Amygdala (tissue), 56 donors: ENCODE results near the gene GNB1.
A peak's percentile ranks its signal among the peaks of the same experiment; 100 is the strongest.

Experiments used
- DNase-seq, 56 donors: peaks; one replicate each; lab custom pipeline; 2025; lab: John Stamatoyannopoulos, UW

The GNB1 gene

DNA sequence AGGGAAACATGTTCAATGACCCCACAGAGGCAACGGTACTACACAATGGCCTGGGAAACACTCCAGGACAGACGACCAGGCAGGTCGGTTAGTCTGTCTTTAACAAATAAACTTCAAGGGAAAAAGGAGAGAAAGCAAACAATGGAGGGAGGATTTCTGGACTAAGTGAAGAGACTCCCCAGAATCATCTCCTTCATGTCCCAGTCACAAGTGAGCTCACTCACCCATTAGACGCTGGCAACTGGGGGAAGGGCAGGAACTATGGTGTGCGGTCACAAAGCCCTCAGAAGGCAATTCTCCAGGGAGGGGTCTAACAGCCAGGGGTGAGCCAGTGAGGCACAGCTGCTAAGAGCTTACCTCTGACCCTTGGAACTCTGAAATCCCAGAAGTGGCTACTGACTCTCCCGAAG is 57.0 kb downstream of the GNB1 start:
- peak in 11 of 56 donors; percentile 8 to 36 (median 19) for DNase-seq

DNA sequence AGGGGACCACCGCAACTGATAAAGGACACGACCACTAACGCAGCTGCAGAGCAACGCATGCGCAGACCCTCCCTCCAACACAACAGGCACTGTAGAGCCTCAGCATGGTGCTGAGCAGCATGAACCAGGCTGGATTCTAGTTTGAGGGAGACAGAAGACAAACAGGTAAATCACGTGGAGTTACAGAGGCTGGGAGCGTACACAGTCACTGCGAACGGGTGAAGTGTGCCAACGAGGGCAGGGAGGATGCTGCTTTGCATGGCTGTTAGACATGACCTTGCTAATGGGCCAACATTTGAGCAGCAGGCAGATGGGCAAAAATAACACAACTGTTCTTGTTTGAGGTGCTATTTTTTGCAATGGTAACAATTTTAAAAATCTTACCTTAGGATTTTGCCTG is 57.4 kb downstream of the GNB1 start:
- DNase-seq, result no peak

DNA sequence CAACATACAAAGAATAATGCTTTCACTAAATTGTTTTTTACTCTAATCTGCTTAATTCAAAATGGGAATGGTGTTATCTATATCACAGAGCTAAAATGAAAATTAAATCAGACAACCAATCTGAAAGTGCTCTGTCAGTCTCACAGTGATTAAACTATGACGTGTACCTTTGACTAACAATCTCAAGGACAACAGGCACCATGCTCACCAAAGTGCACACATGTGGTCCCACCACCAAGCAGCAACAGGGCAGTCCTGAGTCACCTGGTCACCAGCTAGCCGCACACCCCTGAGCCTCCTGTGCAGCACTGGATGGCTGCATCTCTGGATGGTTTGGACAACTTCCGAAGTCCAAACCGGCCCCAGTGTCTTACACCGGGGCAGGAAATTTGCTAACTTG is 58.1 kb downstream of the GNB1 start:
- DNase-seq, result no peak

DNA sequence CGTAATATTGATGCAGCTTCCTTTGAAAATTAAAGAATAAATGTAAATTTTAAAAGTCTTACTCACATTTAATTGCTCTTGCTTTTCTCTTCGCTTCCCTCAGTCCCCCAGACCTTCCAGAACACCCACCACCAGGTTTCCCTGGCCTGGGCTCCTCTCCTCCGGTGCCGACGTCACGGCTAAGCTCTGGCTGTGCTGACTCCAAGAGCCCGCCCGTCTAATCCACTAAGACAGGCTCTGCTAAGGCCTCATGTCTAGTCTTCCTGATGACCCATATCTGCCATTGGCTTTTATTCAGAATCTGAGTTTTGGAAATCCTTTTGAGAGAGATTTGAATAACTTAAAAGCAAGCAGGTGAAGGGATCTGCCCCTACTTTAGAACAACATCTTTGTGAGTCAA is 58.7 kb downstream of the GNB1 start:
- no peak for DNase-seq

DNA sequence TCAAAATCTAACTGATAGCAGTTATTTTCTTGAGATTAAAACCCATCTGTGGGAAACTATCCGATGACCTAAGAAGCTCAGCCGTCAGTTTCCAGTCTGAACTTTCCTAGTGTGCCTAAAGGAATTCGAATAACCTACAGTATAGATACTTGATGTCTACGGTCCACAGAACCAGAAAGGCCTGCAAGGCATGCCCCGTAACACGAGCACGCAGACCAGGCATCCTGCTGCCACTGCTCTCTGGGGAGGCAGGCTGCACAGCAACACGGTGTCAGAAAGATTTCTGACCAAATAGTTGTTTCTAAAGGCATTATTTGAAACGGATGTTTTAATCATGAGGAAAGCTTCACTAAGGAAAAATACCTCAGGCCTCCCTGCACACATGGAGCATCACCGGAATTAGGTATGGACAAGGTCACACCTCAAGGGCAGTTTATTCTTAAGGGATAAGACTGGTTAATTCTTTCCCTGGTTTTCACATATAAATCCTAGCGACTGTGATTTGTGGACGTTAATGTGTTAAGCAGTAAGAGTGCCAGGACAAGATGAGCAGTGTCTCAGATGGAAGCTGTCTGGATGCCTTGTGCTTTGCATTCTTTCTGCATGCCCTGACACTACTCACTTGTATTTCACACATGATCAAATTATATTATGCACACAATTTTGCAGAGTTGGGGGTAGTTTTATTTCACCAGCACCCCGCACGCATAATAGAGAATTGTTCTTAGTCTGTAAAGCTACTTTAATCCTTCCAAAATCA is 63.6 kb downstream of the GNB1 start:
- DNase-seq, result peak in 1 of 56 donors; percentile 7

DNA sequence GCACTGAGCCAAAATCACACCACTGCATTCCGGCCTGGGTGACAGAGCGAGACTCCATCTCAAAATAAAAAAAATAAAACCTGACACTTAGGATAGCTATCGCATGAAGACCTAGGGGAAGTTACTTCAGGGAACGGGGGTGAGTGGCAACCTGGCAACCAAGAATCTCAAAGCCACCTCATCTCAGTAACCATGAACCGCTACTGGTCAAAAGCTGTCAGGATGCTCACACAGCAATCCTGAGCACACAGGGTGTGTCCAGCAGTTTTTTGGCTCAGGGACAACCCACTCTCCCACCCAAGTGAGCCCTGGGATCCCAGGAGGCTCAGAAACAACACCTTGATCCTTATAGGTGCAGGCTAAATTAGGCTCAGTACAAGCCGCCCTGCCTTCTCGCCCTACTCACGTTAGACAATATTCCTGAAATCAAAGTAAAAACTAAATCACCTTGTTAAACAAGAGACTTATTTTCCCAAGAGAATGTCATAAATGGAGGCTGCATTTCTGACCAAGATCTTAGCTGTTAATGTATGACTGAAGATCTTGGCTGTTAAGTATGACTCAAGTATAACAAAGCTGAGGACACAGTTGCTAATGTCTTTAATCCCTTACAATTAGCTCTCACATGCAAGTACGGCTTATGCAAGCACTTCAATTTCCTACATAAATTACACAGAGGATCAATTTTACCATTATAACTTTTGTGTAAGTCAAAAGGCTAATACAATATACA is 64.4 kb downstream of the GNB1 start:
- no peak for DNase-seq

DNA sequence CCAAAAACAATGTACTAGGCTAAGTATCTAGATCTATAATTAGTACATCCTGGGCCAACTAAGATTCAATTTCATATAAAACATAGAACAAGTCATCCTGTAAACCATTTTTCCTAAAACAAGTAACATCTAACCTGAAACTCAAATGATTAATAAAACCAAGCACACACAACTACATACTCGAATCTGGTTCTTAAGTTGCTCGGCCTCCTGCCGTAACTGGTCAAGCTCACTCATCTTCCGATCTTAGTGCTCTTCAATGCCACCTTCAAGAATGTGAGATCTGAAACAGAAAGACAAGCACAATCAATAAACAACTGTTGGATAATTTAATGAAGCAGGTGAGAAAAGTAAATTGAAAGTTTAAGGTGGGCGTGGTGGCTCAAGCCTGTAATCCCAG is 65.7 kb downstream of the GNB1 start:
- DNase-seq, result no peak

DNA sequence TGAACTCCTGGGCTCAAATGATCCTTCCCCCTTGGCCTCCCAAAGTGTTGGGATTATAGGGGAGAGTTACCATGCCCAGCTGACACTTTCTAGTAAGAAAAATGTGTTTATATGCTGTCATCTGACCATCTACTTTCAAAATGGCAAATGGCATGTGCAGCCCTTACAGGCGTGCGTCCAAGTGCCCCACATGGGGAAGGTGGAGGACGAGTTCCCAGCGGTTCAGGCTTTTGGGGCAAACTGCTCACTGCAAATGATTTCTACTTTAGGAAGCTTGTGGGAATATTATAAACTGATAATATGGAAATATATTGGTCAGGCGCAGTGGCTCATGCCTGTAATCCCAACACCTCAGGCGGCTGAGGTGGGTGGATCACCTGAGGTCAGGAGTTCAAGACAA is 71.1 kb downstream of the GNB1 start:
- no peak for DNase-seq

DNA sequence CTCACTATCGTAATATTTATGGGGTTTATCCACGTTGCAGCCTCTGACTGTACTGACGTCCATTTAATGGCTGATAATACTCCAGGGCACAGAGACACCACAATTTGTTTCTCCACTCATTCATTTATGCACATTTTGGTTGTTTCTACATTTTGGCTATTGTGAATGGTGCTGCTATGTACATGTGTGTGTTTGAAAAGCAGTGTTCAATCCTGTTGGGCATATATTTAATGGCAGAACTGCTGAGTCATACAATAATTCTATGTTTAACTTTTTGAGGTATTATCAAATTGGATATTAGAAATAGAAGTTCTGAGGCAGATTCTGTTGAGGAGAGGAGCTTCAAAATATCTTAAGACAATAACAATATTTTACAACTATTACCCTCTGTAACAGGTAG is 73.7 kb downstream of the GNB1 start:
- no peak for DNase-seq

DNA sequence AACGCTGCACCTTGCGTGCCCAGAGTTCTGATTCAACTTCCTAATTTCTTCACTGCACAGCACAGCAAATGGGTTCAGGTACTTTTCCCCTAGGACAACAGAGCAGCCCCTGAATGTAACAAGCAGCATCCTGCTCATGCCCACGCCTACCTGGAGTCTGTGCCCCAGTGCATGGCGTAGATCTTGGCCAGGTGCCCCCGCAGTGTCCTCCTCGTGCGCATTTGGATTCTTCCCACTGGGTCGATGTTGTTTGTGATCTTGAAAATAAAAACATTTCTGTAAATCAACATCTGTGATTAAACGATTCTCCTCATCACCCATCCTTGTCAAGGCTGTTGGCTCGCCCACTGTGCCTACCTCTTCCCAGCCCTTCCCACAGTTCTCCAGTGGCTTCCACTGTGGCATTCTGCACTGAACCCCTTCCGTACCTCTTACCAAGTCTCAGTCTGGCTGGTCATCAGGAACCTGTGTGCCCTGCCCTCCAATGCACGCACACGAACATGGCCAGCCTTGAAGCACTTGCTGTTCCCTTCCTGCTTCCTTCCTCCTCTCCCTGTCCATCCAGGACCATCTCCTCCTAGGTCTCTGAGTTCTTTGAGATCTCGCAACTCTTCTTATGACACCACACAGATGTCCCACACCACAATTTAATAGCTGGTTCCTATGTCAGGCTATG is 75.1 kb downstream of the GNB1 start:
- DNase-seq, result no peak

DNA sequence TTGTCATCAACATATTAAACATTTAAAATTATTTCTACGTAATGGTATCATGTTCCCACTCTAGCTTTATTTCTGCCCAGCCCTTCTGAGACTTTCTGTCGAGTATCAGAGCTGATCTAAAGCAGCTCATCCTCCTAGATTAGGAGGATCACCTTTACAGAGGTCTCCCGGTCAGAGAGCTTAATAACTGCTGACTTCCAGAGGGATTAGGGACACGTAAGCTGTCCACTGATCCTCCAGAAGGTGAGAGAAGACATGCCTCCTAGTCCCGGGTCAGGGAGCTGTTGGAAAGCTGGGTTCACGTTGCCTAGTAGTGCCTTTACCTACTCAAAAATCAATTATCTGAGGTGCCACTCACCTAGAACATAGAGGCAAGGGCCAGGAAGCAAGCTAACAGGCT is 81.4 kb downstream of the GNB1 start:
- DNase-seq, result no peak

DNA sequence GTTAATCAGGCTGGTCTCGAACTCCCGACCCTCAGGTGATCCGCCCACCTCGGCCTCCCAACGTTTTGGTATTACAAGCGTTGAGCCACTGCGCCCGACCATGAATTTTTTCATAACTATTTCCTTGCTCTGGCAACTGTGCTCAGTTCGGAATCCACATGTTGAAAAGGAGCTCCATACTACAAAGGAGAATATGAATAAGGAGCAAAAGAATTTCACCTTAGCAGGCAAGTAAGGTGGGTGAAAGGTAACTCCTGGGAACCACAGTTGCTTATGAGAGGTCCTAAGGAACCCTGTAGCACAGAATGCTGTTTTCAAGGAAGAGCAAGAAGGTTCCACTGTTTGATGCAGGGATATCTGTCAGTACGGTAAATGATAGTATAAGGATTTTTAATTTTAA is 82.7 kb downstream of the GNB1 start:
- no peak for DNase-seq

DNA sequence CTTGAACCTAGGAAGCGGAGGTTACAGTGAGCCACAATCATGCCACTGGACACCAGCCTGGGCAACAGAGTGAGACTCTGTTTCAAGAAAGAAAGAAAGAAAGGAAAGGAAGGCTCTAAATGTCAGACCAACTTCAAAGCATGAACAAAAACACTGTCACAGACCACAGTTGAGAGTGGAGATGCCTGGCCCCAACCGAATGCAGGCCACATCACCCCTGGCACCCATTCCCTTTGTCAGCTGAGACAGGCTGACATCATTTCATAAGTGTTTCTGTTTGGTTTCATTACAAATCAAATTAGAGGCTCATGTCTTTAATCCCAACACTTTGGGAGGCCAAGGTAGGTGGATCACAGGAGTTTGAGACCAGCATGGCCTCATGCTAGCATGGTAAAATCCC is 84.0 kb downstream of the GNB1 start:
- peak in 17 of 56 donors; percentile 4 to 59 (median 21) for DNase-seq

DNA sequence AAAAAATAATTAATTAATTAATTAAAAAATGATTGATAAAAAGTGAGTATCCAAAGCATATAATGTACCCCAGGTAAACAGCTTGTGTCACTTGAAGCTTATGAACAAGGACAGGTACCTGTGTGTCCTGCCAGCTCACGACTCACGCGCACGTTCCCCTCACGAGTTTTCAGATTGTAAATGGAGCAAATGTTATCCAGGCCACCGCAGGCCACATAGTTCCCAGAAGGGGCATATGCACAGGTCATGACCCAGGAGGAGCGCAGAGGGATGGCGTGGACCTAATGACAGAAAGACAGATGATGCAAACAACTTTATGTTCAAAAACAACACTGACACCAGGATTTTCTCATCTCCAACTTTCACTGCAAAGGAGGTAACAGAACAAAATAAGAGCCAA is 86.6 kb downstream of the GNB1 start:
- no peak for DNase-seq

DNA sequence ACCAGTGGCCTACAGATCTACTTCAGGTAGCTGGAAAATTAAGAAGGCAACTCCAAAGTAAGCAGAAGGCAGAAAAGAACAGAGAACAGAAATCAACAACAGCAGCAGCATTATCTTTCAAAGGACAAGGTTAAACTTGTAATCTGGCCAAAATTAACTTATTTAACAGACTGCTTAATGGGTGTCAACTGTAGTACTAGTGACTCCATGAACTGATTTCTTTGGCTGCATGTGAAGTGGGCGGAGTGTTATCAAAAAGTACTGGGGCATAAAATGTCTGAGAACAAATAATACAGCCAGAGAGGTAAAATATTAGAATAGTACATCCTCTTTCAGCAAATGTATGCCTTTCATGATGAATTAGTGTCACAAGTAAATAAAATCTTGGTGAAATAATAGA is 88.0 kb downstream of the GNB1 start:
- DNase-seq, result no peak

DNA sequence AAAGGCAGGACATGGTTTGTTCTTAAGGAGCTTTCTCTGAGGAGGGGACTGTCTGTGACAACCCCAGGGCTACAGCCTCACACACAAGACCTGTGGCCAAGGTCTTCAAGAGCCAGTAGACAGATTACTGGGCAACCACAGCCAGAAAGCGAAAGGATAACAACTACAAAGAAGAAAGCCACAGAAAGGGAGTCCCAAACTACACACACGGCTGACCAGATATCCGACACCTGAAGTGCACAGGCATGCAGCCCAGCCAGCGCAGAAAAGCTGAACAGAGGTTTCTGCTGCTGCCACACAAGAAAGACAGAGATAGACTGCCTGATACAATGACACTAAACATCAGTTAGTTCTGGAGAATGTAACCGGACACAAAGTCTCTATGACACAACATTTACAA is 91.2 kb downstream of the GNB1 start:
- no peak for DNase-seq

DNA sequence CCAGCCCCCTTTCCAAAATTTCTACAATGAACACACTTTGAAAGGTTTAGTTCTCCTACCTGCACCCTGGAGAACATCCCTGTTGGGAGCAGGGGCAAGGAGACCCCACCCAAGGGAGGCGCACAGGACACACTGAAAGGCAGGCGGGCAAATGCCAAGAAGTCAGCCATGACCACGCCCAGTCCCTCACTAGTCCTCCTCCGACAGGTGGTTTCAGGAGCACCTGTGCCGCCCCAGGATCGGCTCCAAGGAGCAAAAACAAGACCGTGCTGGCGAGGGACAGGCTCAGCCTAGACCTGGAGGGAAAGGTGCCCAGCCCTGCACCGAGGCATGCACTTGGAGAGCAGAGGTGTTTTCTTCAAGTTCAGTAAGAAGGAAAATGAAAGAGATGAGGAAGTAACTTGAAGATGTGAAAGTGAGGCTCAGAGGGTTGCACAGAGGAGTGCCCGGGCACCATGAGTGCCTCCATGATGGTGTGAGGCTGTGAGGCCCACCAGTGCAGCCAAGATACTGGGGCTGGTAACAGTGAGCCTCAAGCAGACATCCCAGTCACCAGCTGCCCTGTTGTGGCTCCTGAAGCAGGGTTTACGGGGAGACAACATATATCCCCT is 93.1 kb downstream of the GNB1 start:
- DNase-seq, result no peak

DNA sequence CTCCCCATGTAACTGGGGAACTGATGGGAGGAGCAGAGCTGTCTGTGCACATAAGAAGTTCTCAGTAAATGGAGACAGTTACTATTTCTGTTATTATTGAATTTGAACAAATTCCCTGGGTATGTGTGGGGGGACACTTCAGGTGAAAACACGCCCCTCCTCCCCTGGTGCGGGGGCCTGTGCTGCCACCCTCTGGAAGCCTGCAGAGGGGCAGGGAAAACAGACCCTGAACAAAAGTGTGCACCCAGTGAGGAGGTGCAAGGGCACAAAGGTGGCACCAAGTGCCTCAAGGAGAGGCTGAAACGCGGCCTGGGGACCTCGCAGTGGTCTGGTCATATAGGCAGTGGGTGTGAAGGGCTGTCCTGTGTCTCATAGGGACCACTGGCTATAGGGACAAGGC is 94.4 kb downstream of the GNB1 start:
- no peak for DNase-seq

DNA sequence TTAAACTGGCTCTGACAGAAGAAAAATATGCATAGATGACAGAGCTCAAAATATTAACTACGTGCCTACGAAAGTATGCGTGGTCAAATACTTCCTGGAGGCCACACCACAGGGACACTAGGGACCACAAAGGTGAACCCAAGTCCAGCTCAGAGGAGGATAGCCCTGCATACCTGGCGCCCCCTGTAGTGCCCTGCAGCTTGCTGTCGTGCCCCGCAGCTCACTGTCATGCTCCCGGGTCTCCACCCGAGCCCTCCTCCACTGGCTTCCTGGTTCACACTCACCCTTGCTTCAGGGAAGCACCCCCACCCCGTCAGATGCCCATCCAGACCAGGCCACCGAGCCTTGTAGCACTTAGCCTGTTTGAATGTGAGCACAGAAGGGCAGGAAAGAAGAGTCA is 95.9 kb downstream of the GNB1 start:
- no peak for DNase-seq

DNA sequence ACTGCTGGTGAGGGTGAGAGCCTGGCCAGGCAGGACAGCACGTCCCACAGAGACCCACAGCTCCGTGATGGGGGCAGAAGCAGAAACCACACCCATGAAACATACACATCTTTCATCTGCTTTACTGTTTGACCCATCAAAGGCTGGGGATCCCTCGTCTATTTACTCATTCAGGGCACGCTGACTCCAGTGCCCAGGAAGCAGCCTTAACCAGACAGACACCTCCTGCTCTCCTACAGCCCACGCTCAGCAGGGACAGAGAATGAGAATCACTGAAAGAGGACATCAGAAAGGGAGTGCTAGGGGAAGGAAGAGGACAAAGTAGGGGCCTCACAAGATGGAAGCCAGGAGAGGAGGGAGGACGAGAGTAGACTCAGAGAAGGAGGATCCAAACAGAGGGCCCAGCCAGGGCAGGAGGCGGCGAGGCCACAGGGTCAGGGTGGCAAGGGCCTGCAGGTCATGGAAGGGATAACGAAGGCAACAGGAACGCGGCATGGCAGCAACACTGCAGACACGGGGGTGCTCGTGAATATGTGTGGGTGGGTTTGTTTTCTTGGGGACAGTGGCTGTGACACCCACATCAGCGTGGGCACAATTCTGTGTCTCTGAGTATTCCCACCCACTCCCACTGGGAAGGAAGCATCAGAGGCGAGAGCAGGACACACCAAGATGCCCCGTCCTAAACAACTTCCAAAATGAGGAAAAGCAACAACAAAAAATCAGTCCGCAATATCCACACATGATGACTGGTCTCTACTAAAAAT is 97.2 kb downstream of the GNB1 start:
- DNase-seq, result no peak
